H4 (cell line): Measurements from ENCODE around the gene SYCP2. TPM values are rescaled to one million over a fixed set of nuclear protein-coding genes. Genes with fewer than 3 reads are reported as not detected.

Source experiments
- DNase-seq: peaks from one replicate; pipeline ENCODE4 v3.0.0-alpha.2; 2015; ENCODE audit warnings: low spot score
- total RNA-seq: library from RNA; depleted of rRNA; stranded (reverse); fragments of >200 nt; shearing (Covaris generic); gene quantifications from 2 replicates; pipeline ENCODE4 v1.2.3, GENCODE V29; 2014

SYCP2 gene
- total RNA-seq, 1 experiment from 2014 or later, result 2.1 TPM

DNA sequence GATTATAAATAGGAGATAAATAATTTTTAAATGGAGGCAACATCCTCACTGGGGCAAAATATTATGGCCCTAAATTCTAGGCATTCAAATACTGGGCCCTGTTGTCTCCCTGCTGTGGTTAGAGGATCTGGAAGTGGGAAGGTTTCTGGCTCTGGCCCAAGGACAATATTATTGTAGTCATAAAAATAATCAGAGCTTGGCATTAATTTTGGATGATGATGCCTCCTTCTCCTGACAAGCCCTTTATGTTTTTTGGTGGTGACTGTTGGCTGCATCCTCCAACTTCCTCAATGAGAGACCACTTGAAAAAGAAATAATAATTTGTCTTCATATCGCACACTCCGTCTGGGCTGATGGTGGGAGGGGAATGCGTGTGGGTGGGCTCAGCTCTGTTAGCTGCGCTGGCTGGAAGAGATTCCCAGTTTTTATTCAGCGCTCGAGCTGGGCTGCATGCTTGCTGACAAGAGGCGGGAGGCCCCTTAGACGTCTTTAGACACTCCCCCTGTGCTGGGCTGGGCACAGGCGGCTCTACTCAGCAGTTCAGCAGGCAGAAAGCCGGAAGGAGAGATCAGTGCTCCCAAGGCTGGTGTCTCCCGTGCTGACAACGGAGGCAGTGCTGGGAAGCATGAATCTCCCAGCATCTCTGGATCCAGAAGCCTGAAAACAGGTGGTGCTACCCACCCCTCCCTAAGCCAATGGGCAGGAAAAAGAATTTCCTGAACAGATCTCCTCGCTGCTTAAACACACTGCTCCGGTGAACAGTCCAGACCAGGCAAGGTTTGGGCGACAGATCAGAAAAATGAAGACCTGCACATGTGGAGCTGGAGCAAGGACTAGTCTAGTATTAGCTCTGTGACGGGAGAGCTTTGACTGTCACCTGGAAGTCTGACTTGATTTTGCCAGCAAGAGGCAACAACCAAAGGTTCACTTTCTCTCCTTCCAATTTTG lies 97.7 kb downstream of the SYCP2 start:
- no peak for DNase-seq

DNA sequence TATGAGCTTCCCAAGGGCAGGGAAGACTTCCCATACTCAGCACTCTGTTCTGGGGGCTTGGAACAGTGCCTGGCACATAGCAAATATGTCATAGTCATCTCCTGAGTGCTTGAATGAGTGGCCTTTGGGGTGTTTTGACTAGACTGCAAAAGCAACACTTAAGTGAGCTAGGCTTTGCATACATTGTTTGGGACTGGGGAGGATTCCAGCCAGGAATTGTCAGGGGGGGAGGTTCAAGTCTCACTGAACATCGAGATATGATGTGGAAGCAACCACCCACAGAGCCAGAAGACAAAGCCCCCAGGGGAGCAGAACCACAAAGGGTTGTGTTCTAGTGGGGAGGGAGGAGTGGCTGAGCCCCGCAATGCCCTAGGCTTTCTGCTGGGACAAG lies 98.4 kb downstream of the SYCP2 start:
- DNase-seq, result no peak

DNA sequence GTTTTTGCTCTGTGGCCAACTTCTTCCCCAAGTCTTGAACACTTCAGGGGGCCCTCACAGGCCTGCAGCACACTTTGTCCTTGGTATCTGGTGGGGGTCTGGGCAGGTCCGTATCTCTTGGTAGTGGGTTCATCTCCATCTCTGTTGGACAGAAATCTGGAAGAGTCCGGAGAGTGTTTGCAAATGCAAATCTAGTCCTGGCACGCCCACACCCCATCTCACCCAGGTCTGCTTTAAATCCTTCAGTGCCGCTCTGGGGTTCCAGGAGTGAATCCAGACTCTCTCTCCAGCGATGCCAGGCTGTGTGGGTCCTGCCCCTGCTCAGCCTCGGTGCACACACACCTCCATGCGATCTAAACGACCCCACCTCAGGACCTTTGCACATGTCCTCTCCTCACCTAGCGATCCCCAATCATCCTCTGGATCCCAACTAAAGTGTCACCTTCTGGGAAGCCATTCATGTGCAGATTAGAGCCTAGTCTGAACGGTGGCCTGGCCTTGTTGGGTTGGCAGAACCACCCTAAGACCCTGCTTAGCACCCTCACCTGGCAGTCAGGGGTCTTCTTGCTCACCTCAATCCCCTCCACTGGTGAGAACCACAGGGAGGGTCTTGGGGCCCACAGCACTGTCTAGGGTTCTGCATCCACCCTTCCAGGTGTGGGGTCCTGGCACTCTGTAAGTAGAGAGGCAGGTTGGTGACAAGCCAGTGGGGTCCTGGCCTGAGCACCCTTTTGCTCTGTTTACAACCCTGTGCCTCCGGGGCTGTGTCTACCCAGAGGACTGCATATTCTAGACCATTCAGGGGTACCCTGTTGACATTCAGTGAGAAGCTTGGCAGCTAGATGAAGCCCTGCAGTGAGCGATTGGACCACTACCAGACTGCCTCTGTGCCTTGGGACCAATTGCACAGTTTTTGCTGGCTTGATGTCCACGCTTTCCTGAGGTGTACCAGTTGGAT lies 100.8 kb downstream of the SYCP2 start:
- no peak for DNase-seq

DNA sequence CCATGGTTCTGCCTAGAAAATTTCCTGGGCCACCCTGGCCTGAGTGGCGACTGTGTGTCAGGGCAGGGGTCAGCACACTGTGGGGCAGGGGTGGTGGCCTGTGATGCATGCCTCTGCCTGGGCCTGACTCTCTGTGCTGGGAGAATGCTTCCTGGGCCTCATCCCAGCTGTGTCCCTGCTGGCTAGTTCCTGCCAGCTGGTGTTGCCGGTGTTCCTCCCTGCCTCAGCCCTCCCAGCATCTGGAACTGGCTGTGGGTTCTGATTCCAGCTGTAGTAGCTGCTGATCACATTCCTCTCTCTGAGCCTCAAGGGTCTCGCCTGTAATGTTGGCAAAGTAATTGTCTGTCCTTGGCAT lies 101.5 kb downstream of the SYCP2 start:
- no peak for DNase-seq

DNA sequence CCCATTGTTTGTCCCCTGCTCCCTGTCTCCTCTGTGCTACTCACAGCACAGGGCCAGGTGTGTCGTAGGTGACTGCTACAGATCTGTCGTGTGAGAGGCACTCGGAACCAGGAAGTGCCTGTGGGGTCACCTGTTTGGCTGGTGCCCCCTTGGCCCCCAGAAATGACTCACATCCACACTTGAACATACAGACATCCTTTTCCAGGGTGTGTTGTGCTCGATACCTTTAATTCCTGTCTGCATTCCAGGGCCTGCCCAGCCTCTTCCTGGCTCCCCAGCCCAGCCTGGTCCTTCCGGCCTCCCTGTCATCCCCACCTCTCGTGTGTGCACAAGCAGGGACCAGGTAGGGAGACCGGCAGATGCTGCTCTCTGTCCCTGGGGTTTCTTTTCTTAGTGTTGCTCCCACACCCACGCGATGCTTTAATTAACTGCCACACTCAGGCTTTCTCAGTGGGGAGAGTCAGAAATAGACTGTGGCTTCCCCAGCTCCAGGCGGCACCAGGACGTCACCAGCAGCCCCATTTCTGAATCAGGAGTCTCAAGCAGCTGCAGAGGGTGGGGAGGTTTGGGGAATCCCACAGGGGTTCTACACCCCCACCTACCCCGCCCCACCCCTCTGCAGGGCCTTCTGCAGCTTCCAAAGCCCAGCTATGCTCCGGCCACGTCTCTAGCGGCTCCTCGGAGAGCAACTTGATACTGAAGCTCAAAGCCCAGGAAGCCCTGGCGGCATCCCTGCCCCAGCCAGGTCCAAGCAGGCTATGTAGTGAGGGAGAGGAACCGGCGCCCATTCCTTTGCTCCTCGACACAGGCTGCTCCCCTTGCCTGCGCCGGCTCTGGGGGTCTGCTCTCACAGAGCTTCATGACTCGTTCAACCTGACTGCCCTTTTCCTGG lies 102.2 kb downstream of the SYCP2 start:
- no peak for DNase-seq

DNA sequence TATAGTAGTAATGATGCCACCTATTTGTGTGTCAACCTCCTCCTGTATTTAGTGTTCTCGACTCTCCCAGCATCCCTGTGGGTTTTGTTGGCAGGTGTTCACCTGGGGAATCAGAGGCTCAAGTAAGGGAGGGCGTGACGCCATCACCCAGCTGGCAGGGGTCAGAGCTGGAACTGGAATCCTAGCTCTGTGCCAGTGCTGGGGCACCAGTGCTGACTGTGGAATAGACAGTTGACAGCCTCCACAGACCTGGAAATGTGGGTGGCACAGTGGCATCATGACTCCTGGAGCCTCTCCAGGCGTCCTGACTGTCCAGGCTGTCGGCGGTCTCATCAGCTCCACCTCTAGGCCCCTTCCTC lies 102.8 kb downstream of the SYCP2 start:
- DNase-seq, result no peak

DNA sequence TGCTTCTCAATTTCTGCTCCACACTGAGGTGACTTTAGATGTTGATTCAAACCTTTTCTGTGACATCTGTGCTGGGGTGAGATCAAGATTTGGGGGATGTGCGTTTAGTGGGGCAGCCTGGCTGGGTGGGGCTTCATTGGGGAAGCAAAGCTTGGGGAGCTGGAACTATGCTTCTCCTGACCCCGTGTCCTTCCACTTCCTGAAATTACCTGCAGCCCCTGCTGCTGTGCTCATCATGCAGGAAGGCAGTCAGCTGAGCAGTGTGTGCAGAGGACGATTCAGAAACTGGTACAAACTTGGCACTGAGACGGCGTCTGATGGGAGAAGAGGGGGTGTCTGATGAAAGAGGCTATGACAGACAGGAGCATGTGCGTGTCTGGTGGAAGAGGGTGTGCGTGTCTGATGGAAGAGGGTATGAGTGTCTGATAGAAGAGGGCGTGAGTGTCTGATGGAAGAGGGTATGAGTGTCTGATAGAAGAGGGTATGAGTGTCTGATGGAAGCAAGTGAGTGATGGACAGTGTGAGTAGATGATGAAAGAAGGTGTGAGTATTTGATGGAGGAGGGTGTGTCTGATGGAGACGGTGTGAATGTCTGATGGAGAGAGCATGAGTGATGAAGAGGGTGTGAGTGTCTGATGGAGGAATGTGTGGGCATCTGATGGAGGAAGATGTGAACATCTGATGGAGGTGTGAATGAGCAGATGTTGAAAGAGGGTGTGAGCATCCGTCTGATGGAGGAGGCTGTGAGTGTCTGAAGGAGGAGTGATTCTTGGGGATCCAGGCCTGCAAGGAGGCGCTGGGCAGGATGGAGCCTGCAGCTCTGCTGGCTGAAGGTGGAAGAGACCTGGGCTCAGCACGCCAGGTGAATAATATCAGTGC lies 103.4 kb downstream of the SYCP2 start:
- DNase-seq, result no peak

DNA sequence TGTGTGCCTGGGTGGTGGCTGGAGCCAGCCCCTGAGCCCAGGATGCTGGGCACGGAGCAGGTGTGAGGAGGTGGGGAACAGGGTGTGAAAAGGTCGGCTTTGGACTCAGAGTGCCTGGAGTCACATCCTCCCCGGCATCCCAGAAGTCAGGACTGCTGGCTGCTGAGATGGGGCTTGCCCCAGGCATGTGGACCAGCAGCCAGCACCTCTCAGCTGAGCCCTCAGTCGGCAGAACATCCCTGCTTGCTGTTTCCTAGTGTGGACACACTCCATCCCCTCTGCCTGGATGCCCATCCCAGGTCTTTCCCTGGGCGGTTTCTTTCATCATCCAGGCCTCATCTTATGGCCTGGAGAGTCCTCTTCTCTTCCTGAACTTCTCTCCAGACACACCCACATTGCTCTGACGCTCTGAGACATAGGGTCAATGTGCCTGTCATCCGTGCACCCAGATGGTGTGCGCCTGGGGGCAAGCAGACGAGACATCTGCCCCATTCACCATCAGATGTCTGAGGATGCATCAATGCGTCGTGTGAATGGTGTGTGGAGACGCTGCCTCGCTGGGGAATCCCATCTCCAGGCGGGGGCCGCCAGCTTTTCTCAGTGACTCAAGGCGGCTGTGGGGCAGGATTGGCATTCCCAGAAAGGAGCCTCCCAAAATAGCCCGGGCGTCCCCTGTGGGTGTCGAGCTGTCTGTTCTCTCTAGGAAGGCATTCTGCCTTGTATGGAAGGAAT lies 104.2 kb downstream of the SYCP2 start:
- no peak for DNase-seq

DNA sequence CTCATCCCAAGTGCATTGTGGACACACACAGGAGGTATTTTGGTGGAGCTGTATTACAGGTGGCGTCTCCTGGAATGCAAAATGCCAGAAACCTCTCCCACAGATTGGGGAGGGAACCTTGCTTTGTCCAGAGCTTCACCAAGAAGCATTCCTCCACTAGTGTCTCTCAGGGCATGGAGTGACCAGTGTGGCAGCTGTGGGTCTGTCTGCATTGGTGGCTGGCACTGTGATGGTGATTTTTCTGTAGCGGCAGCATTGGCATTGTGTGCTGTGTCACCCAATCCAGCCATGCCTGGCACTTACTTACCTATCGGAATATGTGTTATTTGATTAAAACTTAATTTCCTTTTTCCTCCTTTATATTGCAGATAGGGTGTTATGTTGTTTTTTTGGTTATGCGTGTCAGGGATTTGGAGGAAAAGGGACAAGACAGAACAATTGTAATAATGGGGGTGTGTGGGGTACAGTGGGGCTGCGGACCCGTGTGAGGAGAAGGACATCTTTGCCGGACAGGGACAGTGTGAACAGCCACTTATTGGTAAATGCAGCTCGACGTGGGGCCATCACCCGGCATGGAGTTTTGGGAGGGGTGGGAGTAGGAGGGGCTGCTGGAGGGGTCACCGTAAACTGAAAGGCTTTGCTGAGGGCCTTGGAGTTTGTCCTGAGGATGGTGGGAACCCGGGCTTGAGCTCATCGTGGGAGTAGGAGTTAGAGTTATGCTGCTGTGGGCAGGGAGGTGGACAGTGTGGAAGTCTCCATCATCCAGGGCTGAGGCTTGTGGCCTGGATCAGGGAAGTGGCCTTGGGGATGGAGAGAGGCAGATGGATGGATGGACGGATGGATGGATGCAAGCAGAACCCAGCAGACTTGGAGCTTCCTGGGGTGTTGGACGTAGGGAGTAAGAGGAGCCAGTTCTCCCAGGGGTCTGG lies 105.0 kb downstream of the SYCP2 start:
- no peak for DNase-seq

DNA sequence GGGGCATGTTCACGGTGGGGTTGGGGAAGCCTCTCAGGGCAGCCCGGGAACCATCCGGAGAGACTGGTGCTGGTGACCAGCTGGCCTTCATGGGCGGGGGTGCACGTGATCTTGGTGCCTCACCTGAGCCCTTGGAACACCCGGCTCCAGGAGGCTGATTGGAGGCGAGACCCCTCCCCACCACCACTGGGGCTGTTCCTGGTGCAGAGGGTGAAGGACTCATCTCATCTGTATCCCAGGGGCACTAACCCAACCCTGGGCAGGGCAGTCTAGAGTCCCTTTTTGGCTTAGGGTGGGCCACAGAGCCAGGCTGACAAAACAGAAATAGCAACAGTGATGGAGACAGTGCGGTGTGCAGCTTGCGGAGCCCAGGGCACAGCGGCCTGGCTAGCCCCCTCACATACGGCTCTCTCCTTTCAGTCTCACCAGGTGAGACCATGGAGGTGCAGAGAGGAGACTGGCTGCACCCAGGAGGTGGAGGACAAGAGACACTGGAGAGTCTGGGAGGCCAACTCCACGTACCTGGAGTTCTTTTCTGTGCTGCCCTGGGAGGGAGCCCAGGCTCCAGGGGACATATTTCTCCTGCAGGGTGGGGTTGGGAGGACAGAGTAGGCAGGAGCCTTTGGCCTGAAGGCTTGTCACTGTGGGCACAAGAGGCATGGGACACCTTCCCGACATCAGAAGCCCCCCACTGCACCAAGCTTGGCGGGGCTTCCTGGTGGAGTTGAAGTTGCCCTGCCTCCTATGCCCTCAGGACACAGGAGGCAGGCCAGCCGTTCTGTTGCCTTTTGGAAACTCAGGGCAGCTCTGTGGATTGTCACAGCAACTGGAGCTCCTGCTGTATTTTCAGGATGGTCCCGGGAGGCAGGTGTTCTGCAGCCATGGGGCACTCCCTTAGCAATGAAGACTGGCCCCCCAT lies 106.0 kb downstream of the SYCP2 start:
- no peak for DNase-seq

DNA sequence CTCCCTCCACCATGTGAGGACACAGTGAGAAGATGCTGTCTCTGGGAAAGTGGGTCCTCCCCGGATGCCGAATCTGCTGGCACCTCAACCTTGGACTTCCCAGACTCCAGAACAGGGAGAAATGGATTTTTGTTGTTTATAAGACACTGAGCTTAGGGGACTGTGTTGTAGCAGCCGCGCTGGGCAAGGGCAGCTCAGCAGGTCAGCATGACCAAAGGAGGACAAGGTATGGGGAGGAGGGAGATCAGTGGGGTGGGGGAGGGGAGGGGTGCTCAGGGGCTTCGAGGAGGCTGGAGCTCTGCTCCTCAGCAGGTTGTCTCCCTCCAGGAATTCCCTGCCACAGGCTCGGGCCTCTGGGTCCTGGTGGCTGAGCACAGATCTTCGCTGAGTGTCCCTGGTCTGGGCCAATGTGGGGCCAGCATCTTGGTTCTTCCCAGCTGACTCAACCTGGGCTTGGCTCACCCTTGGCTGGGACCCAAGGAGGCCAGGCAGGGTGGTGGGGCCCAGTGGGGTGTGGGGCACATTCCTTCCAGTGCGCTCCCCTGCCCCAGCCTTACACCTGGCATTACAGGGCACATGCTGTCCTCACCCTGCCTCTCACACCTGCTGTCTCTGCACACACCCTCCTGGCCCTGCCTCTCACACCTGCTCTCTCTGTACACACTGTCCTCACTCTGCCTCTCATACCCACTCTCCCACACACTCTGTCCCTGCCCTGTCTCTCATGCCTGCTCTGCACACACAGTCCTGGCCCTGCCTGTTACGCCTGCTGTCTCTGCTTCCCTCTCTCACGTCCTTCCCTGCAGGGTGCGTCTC lies 107.3 kb downstream of the SYCP2 start:
- DNase-seq, result no peak

DNA sequence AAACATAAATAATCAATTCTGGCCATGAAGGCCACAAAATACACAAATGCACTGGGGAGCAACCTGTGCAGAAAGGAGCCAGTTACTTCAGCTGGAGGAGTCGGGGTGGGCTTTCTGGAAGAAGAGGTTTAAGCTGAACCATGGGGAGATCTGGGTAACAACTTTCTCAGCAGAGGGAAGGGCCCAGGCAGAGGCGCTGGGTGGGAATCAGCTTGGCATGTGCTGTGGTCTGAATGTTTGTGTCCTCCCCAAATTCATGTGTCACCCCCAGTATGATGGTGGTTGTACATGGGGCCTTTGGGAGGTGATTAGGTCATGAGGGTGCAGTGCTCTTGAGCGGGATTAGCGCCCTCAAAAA lies 107.9 kb downstream of the SYCP2 start:
- no peak for DNase-seq

DNA sequence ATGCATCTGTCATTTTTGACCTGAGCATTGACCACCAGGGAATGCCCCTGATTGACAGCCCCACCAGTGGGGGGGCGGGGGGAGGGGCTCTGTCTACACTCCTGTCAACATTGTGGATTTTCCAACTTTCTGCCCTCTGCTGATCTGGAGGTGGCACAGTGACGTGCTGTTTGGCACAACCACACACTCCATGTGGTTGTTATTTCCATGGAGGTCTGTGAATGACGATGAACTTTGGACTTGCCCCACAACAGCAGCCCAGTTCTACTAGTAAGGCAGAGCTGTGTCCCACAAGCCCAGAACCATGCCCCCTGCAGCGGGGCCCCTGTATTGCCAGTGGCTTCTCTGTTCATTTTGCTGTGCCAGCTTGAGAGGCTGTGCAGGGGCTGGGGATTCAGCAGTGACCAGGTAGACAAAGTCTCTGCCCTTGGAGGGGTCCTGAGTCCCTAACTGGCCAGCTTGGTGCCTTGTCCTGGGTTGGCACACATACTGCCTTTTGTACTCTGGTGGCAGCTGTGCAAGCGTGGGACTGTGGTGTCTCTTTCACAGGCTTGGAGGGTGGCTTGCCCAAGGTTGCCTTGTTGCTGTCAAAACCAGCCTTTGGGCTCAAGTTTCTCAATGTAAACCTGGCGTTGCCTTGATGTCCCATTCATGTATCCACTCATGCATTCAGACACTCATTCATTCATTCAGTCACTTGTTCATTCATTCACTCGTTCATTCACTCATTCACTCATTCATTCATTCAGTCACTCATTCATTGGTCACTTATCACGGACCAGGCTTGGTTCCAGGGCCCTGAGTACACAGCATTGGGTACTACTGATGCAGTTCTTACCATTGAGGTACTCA lies 108.5 kb downstream of the SYCP2 start:
- no peak for DNase-seq

DNA sequence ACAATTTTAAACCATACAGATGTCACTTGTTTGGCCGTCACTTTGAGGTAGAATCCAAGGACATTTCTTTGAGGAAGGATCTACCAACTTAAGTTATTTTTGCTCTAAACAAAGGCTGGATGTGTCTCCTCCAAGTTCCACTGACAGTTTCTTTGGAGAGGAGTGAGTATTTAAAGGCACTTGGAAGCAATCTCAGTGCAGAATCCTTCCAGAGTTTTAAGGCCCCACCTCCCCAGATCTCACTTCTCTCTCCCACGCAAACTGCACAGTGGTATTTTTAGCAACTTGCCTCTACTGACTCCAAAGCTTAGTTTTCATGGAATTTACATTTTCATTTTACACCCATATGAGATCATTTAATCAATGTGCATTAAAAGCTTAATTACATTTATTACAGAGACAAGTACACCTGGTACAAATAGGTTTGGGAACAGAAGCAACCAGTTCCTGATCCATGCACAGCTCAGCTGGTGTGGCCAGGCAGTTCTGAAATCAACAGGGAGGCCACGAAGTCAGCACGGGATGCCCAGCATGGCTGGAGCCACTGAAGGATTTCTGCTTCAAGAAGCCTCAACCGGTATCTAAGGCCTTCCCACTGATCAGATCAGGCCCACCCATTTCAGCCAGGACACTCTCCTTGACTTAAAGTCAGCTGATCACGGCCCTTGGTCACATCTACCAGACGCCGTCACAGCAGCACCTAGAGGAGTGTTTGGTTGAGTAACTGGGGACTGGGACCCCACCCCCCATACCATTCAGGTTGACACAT lies 109.8 kb downstream of the SYCP2 start:
- DNase-seq, result no peak

DNA sequence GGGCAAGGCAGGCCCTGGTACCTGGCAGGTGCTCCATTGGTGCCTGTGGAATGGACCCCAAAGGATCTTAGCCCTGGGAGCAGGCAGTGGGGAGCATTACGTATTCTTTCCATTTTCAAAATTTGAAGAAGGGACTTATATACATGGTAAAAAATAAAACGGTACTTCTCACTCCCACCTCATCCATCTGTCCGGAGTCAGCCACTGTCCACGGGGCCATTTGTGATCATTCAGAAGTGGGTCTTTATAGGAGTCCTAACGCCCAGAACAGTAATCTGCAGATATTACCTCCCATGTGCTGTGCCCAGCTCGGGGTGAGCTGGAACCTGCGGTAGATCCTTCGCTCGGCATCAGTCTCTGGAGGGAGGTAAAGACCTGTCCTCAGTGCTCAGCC lies 110.4 kb downstream of the SYCP2 start:
- DNase-seq, result no peak
